Sigmoid colon (tissue), 7 donors: ENCODE measurements around the gene CDKN1A. TPM values are rescaled to one million over a fixed set of nuclear protein-coding genes. Genes with fewer than 3 reads are reported as not detected.

Experiments used
- DNase-seq: peaks from one replicate; pipeline ENCODE4 v3.0.0-alpha.2; 2019
- H3K27ac ChIP-seq, 4 donors: fragments of 200-600 bp; sonication (generic); one replicate each; pipeline ENCODE4 v1.5.1; 2016 to 2019; ENCODE audit warnings: mild to moderate bottlenecking in 1 of 4
- H3K27me3 ChIP-seq, 3 donors: fragments of 200-600 bp; sonication (generic); one replicate each; pipeline ENCODE4 v1.5.1; 2019; ENCODE audit warnings: mild to moderate bottlenecking in 1 of 3
- H3K36me3 ChIP-seq, 4 donors: fragments of 200-600 bp; sonication (generic); one replicate each; pipeline ENCODE4 v1.5.1; 2016 to 2019
- H3K4me1 ChIP-seq, 4 donors: fragments of 200-600 bp; sonication (generic); one replicate each; pipeline ENCODE4 v1.5.1; 2017 to 2019
- H3K4me3 ChIP-seq, 4 donors: fragments of 200-600 bp; sonication (generic); one replicate each; pipeline ENCODE4 v1.5.1; 2017 to 2019; ENCODE audit warnings: mild to moderate bottlenecking in 2 of 4, moderate library complexity in 1 of 4
- H3K9me3 ChIP-seq, 4 donors: fragments of 200-600 bp in 3 of 4; sonication (generic) in 3 of 4; one replicate each; pipeline versions ENCODE4 v1.5.1 to v1.6.1; 2013 to 2019
- EP300 ChIP-seq, 4 donors: sonication (generic); formaldehyde crosslinking; IDR thresholded peaks; one replicate each; pipeline ENCODE4 v1.6.1; 2017; ENCODE audit warnings: antibody characterized with exemption in 4 of 4
- POLR2A ChIP-seq, 2 donors: fragments of 450-650 bp; IDR thresholded peaks; one replicate each; pipeline ENCODE4 v1.6.1; 2016; ENCODE audit warnings: antibody characterized with exemption in 2 of 2, mild to moderate bottlenecking in 2 of 2, moderate library complexity in 2 of 2
- POLR2AphosphoS5 ChIP-seq, 4 donors: sonication (generic); formaldehyde crosslinking; IDR thresholded peaks; one replicate each; pipeline ENCODE4 v1.6.1; 2017; ENCODE audit warnings: antibody characterized with exemption in 4 of 4
- whole genome bisulfite sequencing, 2 donors: extraction: QIAGEN DNeasy Blood & Tissue Kit; methylation state at CpG; one replicate each; pipeline ENCODE4 v1.1.7; 2013; 5-methylcytosine and 5-hydroxymethylcytosine counted together
- intact Hi-C: fragments of 100-400 bp; cut with DNase I; formaldehyde crosslinking; loops from one replicate; pipeline ENCODE4 v1.15.1; 2023
- polyA plus RNA-seq, 3 donors: library from polyadenylated mRNA; stranded (reverse); fragments of 200-250 nt; gene quantifications; one replicate each; pipeline ENCODE4 v1.2.3, GENCODE V29; 2013
- total RNA-seq, 4 donors: library from RNA; depleted of rRNA; stranded (reverse); fragments of >200 nt; gene quantifications; one replicate each; pipeline ENCODE4 v1.1.0, GENCODE V29; 2016
- TF ChIP-seq, protein P1 (sequence below), 4 experiments: fragments of 450-650 bp in 3 of 4; fragments of 200-600 bp in 1 of 4; IDR thresholded peaks; one replicate each; pipeline ENCODE4 v1.5.1; 2016 to 2019; ENCODE audit warnings: antibody characterized with exemption in 4 of 4, mild to moderate bottlenecking in 3 of 4, moderate library complexity in 2 of 4
- donor health status: healthy with polysubstance abuse.
- donor health status: Bipolar disorder and iron deficiency.
- donor health status: healthy.

CDKN1A gene
- total and polyA plus RNA-seq, 7 donors, result 35.7 to 429 (median 255) TPM

- TF ChIP-seq EP300 (IDR thresholded peaks at IDR 0.05), result no peak
- no peak for TF ChIP-seq POLR2AphosphoS5 (IDR thresholded peaks at IDR 0.05)
- TF ChIP-seq POLR2A (IDR thresholded peaks at IDR 0.05), result no peak
- TF ChIP-seq, protein P1, sequence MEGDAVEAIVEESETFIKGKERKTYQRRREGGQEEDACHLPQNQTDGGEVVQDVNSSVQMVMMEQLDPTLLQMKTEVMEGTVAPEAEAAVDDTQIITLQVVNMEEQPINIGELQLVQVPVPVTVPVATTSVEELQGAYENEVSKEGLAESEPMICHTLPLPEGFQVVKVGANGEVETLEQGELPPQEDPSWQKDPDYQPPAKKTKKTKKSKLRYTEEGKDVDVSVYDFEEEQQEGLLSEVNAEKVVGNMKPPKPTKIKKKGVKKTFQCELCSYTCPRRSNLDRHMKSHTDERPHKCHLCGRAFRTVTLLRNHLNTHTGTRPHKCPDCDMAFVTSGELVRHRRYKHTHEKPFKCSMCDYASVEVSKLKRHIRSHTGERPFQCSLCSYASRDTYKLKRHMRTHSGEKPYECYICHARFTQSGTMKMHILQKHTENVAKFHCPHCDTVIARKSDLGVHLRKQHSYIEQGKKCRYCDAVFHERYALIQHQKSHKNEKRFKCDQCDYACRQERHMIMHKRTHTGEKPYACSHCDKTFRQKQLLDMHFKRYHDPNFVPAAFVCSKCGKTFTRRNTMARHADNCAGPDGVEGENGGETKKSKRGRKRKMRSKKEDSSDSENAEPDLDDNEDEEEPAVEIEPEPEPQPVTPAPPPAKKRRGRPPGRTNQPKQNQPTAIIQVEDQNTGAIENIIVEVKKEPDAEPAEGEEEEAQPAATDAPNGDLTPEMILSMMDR (IDR thresholded peaks at IDR 0.05), result no peak
- H3K27ac ChIP-seq, result no peak overlapping the region
Measured at GRCh38 chr6:36691612-36692011, 13.1 kb downstream of the CDKN1A start.

DNA sequence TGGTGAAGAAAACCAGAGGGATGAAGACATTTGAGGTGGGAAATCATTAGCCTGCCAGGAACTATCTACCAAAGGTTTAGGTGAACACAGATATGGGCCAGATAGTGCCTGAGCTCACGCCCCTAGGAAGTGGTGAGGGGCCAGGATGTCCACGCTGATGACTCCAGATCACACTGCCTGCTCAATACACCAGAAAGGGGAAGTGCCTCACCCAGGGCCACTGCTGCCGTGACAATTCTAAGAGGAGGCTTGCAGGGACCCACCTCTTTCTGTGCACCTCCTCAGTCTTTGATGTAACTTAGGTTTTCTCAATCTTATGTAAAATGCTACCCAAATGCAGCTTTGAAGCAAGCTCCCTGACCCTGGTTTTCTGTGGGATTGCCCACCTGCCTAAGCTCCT is 13.7 kb downstream of the CDKN1A start:
- TF ChIP-seq POLR2AphosphoS5 (IDR thresholded peaks at IDR 0.05), result no peak
- TF ChIP-seq, protein P1 (IDR thresholded peaks at IDR 0.05), result no peak
- no peak for TF ChIP-seq POLR2A (IDR thresholded peaks at IDR 0.05)
- no peak for TF ChIP-seq EP300 (IDR thresholded peaks at IDR 0.05)
- peak; percentile 56 for DNase-seq
- H3K4me1 ChIP-seq, result peaks cover 0 to 8% (median 2%) of the 10 kb centered on the region in 4 donors
- H3K27ac ChIP-seq, result no peak overlapping the region
- no peak overlapping the region for H3K4me3 ChIP-seq
- H3K27me3 ChIP-seq, result no peaks in the 10 kb centered on the region
- H3K36me3 ChIP-seq, result peaks cover 0 to 3% (median under 1%) of the 10 kb centered on the region in 4 donors
- no peaks in the 10 kb centered on the region for H3K9me3 ChIP-seq
- intact Hi-C loops, result no loop called here
- 53 to 61% methylated on average over 3 of the region's 3 CpGs for WGBS, 2 donors

More at GRCh38 chr6:36691612-36692011, 13.1 kb downstream of the CDKN1A start:
- peaks cover 0 to 8% (median 2%) of the 10 kb centered on the region in 4 donors for H3K4me1 ChIP-seq
- intact Hi-C loops, result no loop called here
- DNase-seq, result no peak
- 96 to 97% methylated on average over 2 of the region's 2 CpGs for WGBS, 2 donors
- H3K36me3 ChIP-seq, result peaks cover 4 to 9% (median 6%) of the 10 kb centered on the region in 4 donors
- no peak overlapping the region for H3K4me3 ChIP-seq
- no peaks in the 10 kb centered on the region for H3K9me3 ChIP-seq
- H3K27me3 ChIP-seq, result no peaks in the 10 kb centered on the region

- no peak overlapping the region for H3K4me3 ChIP-seq
- 64 to 82% methylated on average over 27 of the region's 27 CpGs for WGBS, 2 donors
- DNase-seq, result peak; percentile 71
- no peak for TF ChIP-seq EP300 (IDR thresholded peaks at IDR 0.05)
- no peak overlapping the region for H3K27ac ChIP-seq
- intact Hi-C loops, result no loop called here
- H3K36me3 ChIP-seq, result no peaks in the 10 kb centered on the region
- H3K4me1 ChIP-seq, result peaks cover 0 to 8% (median 2%) of the 10 kb centered on the region in 4 donors
- no peaks in the 10 kb centered on the region for H3K27me3 ChIP-seq
- H3K9me3 ChIP-seq, result no peaks in the 10 kb centered on the region
Measured at GRCh38 chr6:36692861-36693702, 14.6 kb downstream of the CDKN1A start.

GRCh38 chr6:36694616-36695015 is 16.1 kb downstream of the CDKN1A start:
- Histone ChIP-seq H3K27ac (no peak overlapping the region), H3K9me3 (no peaks in the 10 kb centered on the region), H3K36me3 (no peaks in the 10 kb centered on the region), H3K4me1 (peaks cover 0 to 8% (median 2%) of the 10 kb centered on the region in 4 donors), H3K4me3 (no peak overlapping the region), H3K27me3 (no peaks in the 10 kb centered on the region)
- TF ChIP-seq POLR2A (IDR thresholded peaks at IDR 0.05), result no peak
- TF ChIP-seq EP300 (IDR thresholded peaks at IDR 0.05), result no peak
- TF ChIP-seq POLR2AphosphoS5 (IDR thresholded peaks at IDR 0.05), result no peak
- TF ChIP-seq, protein P1 (IDR thresholded peaks at IDR 0.05), result no peak
- no peak for DNase-seq
- intact Hi-C loops, result no loop called here
- WGBS, 2 donors, result 74 to 87% methylated on average over 6 of the region's 6 CpGs

GRCh38 chr6:36695414-36695813 is 16.9 kb downstream of the CDKN1A start:
- intact Hi-C loops, result no loop called here
- no peak overlapping the region for H3K4me3 ChIP-seq
- H3K27me3 ChIP-seq, result no peaks in the 10 kb centered on the region
- H3K4me1 ChIP-seq, result peaks cover 0 to 8% (median 2%) of the 10 kb centered on the region in 4 donors
- H3K36me3 ChIP-seq, result no peaks in the 10 kb centered on the region
- no peaks in the 10 kb centered on the region for H3K9me3 ChIP-seq
- DNase-seq, result no peak
- TF ChIP-seq POLR2A (IDR thresholded peaks at IDR 0.05), result no peak
- TF ChIP-seq, protein P1 (IDR thresholded peaks at IDR 0.05), result no peak
- TF ChIP-seq POLR2AphosphoS5 (IDR thresholded peaks at IDR 0.05), result no peak
- TF ChIP-seq EP300 (IDR thresholded peaks at IDR 0.05), result no peak
- no peak overlapping the region for H3K27ac ChIP-seq
- WGBS, 2 donors, result 75 to 76% methylated on average over 2 of the region's 2 CpGs
